Measurements from ENCODE around the gene AIP. TPM values are rescaled to one million over a fixed set of nuclear protein-coding genes. Genes with fewer than 3 reads are reported as not detected.

AIP gene
- total and polyA plus RNA-seq, 2 of the 8 experiments (the other 6 are each of a cell fraction or from before 2014, with no cell fraction given): 29.8 to 54.4 TPM

DNA sequence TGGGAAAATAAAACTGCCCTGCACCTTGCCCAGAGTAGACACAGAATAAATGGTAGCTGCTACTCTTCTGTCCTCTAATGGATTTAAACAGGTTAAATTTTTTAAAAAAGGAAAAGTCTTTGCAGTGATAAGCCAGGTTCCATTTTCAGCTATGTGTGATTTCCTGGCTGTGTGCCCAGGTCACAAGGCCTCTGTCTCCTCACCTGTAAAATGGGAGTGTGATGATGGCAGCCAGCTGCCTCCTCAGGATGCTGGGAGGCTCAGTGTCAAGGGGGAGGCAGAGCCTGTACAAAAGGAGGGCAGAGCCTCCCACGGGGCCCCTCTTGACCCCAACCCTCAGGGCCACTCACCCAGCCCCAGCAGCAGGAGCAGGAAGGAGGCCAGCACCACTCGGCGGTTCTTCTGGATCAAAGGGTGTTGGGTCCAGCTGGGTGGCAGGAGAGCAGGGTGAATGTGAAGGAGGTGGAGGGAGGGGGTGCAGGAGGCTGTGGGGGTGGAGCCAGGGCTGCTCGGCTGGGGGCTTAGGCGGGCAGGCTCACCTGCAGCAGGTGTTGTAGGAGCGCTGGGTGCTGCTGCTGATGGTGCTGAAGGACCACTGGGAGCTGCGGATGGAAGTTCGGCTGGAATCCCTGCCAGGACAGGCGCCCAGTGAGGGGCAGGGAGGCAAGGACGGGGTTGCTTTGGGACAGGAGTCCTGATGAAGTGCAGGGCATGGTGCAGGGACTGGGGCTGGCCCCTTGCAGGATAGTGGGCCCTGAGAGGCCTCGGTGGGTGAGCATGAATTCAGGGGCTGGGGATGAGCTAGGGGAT lies 15.7 kb upstream of the AIP start (continued):
- TF ChIP-seq GABPA (IDR thresholded peaks at IDR 0.05; ENCODE audit: borderline replicate concordance, insufficient read depth, low read length) (no peak), NRF1 (IDR thresholded peaks at IDR 0.05; ENCODE audit: low read depth, low read length) (no peak), FOSL1 (IDR thresholded peaks at IDR 0.05; ENCODE audit: insufficient read depth, low read depth, low read length) (no peak)

All from H1 (cell line).